ENCODE results near the gene PPM1D.
"Not testable (repeated sequence)": the region's sequence is repeated elsewhere in the genome, so short reads cannot be mapped to it uniquely, and the experiment has no call there.

PPM1D gene

GRCh38 chr17:60585887-60586286 is 14.1 kb upstream of the PPM1D start:
- H3K4me3 ChIP-seq (ENCODE audit: low read depth, low read length): no peak overlapping the region
- no peak for DNase-seq (ENCODE audit: low read depth)
- TF ChIP-seq CTCF (IDR thresholded peaks at IDR 0.05; ENCODE audit: low read depth, low read length) (no peak), POLR2A (IDR thresholded peaks at IDR 0.05; ENCODE audit: extremely low read depth, insufficient read length) (no peak), MAX (IDR thresholded peaks at IDR 0.05; ENCODE audit: low read depth, low read length) (no peak), MYC (IDR thresholded peaks at IDR 0.05; ENCODE audit: low read depth, low read length) (no peak)

GRCh38 chr17:60586288-60586974 is 13.6 kb upstream of the PPM1D start:
- no peak overlapping the region for H3K4me3 ChIP-seq (ENCODE audit: low read depth, low read length)
- TF ChIP-seq MAX (IDR thresholded peaks at IDR 0.05; ENCODE audit: low read depth, low read length) (no peak), CTCF (IDR thresholded peaks at IDR 0.05; ENCODE audit: low read depth, low read length) (peak; percentile 35)
- peak; percentile 25 for DNase-seq (ENCODE audit: low read depth)

- TF ChIP-seq POLR2A (IDR thresholded peaks at IDR 0.05; ENCODE audit: extremely low read depth, insufficient read length) (no peak), CTCF (IDR thresholded peaks at IDR 0.05; ENCODE audit: low read depth, low read length) (no peak), MAX (IDR thresholded peaks at IDR 0.05; ENCODE audit: low read depth, low read length) (no peak), MYC (IDR thresholded peaks at IDR 0.05; ENCODE audit: low read depth, low read length) (no peak)
- H3K4me3 ChIP-seq (ENCODE audit: low read depth, low read length): no peak overlapping the region
- DNase-seq (ENCODE audit: low read depth): no peak
Observed at GRCh38 chr17:60590070-60590469, 9.9 kb upstream of the PPM1D start.

GRCh38 chr17:60592750-60593149 is 7.2 kb upstream of the PPM1D start:
- H3K4me3 ChIP-seq (ENCODE audit: low read depth, low read length): no peak overlapping the region
- DNase-seq (ENCODE audit: low read depth): no peak
- no peak for TF ChIP-seq MYC (IDR thresholded peaks at IDR 0.05; ENCODE audit: low read depth, low read length)
- TF ChIP-seq MAX (IDR thresholded peaks at IDR 0.05; ENCODE audit: low read depth, low read length): no peak

- not testable (repeated sequence) for DNase-seq (ENCODE audit: low read depth); H3K4me3 ChIP-seq (ENCODE audit: low read depth, low read length)
Observed at GRCh38 chr17:60593441-60594036, 6.5 kb upstream of the PPM1D start.

GRCh38 chr17:60594170-60594569 is 5.8 kb upstream of the PPM1D start:
- DNase-seq (ENCODE audit: low read depth); H3K4me3 ChIP-seq (ENCODE audit: low read depth, low read length): not testable (repeated sequence)

- no peak for TF ChIP-seq MAX (IDR thresholded peaks at IDR 0.05; ENCODE audit: low read depth, low read length)
- TF ChIP-seq CTCF (IDR thresholded peaks at IDR 0.05; ENCODE audit: low read depth, low read length): no peak
- TF ChIP-seq POLR2A (IDR thresholded peaks at IDR 0.05; ENCODE audit: extremely low read depth, insufficient read length): no peak
- no peak for TF ChIP-seq MYC (IDR thresholded peaks at IDR 0.05; ENCODE audit: low read depth, low read length)
- DNase-seq (ENCODE audit: low read depth): no peak
- H3K4me3 ChIP-seq (ENCODE audit: low read depth, low read length): no peak overlapping the region
Observed at GRCh38 chr17:60594734-60595133, 5.3 kb upstream of the PPM1D start.
